Calu3 (cell line): ENCODE results near the gene SLC16A1. TPM values are rescaled to one million over a fixed set of nuclear protein-coding genes. Genes with fewer than 3 reads are reported as not detected.
"Not testable (repeated sequence)": the region's sequence is repeated elsewhere in the genome, so short reads cannot be mapped to it uniquely, and the experiment has no call there.

Source experiments
- BruUV-seq: library from RNA; stranded (reverse); fragments of 400-500 nt; replicated peaks from 2 replicates; lab custom pipeline; 2021; lab: Mats Ljungman, UMichigan
- CTCF ChIA-PET: fragments of 300-600 bp; sonication (Branson Sonifier 250); formaldehyde crosslinking; loops from one replicate; lab custom pipeline; 2022; ENCODE audit warnings: antibody characterized with exemption; lab: Charles Lee
- DNase-seq: peaks from one replicate; pipeline ENCODE4 v3.0.0; 2022
- H3K27ac Mint-ChIP-seq: one replicate; pipeline ENCODE4 v1.8.0; 2022; ENCODE audit warnings: mixed read lengths; ENCODE audit not compliant: unreplicated experiment
- H3K27me3 Mint-ChIP-seq: one replicate; pipeline ENCODE4 v1.8.0; 2022; ENCODE audit warnings: mixed read lengths; ENCODE audit not compliant: unreplicated experiment
- H3K36me3 Mint-ChIP-seq: one replicate; pipeline ENCODE4 v1.8.0; 2022; ENCODE audit warnings: mild to moderate bottlenecking, moderate library complexity, mixed read lengths; ENCODE audit not compliant: insufficient read depth, unreplicated experiment
- H3K4me1 Mint-ChIP-seq: one replicate; pipeline ENCODE4 v1.8.0; 2022; ENCODE audit warnings: mild to moderate bottlenecking, low read depth, mixed read lengths; ENCODE audit not compliant: unreplicated experiment
- H3K4me3 Mint-ChIP-seq: one replicate; pipeline ENCODE4 v1.8.0; 2022; ENCODE audit warnings: mild to moderate bottlenecking, low read depth, moderate library complexity, mixed read lengths; ENCODE audit not compliant: unreplicated experiment
- H3K9me3 Mint-ChIP-seq: one replicate; pipeline ENCODE4 v1.8.0; 2022; ENCODE audit warnings: low read depth, mixed read lengths; ENCODE audit not compliant: unreplicated experiment
- CTCF ChIP-seq: fragments of 200-600 bp; IDR thresholded peaks from one replicate; pipeline ENCODE4 v1.8.0; 2022; ENCODE audit warnings: antibody characterized with exemption; ENCODE audit not compliant: unreplicated experiment
- intact Hi-C: fragments of 100-400 bp; cut with micrococcal nuclease; formaldehyde crosslinking; loops from one replicate; pipeline ENCODE4 v1.10.0; 2022; ENCODE audit not compliant: unreplicated experiment
- total RNA-seq: library from RNA; stranded (reverse); gene quantifications from 2 replicates; pipeline ENCODE4 v1.2.3, GENCODE V29; 2022

SLC16A1 gene
- total RNA-seq, 1 experiment from 2014 or later: 59.2 TPM

- no TSS peak for BruUV-seq
- Mint-ChIP-seq H3K27ac (no peak overlapping the region), H3K4me1 (no peaks in the 10 kb centered on the region), H3K9me3 (no peaks in the 10 kb centered on the region), H3K27me3 (no peaks in the 10 kb centered on the region), H3K4me3 (no peak overlapping the region), H3K36me3 (no peaks in the 10 kb centered on the region)
- TF ChIP-seq CTCF: no peak
- DNase-seq: no peak
- intact Hi-C loops: no loop called here
- CTCF ChIA-PET: interaction anchor here (0.5 kb wide), 1 partner anchor 149 kb away, joined by 3 read pairs; no protein-coding TSS in a partner anchor
Observed at GRCh38 chr1:112894010-112894292, 62.0 kb downstream of the SLC16A1 start.

- intact Hi-C loops: no loop called here
- Mint-ChIP-seq H3K27ac (no peak overlapping the region), H3K4me3 (no peak overlapping the region), H3K4me1 (no peaks in the 10 kb centered on the region), H3K9me3 (no peaks in the 10 kb centered on the region), H3K27me3 (no peaks in the 10 kb centered on the region), H3K36me3 (no peaks in the 10 kb centered on the region)
- no peak for TF ChIP-seq CTCF
- DNase-seq: no peak
- BruUV-seq: no TSS peak
- CTCF ChIA-PET: interaction anchor here (0.5 to 0.6 kb wide), 2 partner anchors 149 to 182 kb away, joined by 3 read pairs; no protein-coding TSS in a partner anchor
Observed at GRCh38 chr1:112893288-112894009, 62.5 kb downstream of the SLC16A1 start.

GRCh38 chr1:112889906-112890305, 66.1 kb downstream of the SLC16A1 start:
- CTCF ChIA-PET: interaction anchor here (0.6 to 0.8 kb wide), 2 partner anchors 139 to 529 kb away, joined by 4 to 5 read pairs; no protein-coding TSS in a partner anchor
- intact Hi-C loops, BruUV-seq, H3K27me3 Mint-ChIP-seq, H3K4me1 Mint-ChIP-seq, H3K9me3 Mint-ChIP-seq, H3K4me3 Mint-ChIP-seq, H3K27ac Mint-ChIP-seq, H3K36me3 Mint-ChIP-seq, DNase-seq: not testable (repeated sequence)

- no peaks in the 10 kb centered on the region for H3K36me3 Mint-ChIP-seq
- intact Hi-C loops: no loop called here
- H3K9me3 Mint-ChIP-seq: no peaks in the 10 kb centered on the region
- H3K27ac Mint-ChIP-seq: no peak overlapping the region
- TF ChIP-seq CTCF: no peak
- no peaks in the 10 kb centered on the region for H3K27me3 Mint-ChIP-seq
- CTCF ChIA-PET: no interaction called here
- H3K4me1 Mint-ChIP-seq: no peaks in the 10 kb centered on the region
- H3K4me3 Mint-ChIP-seq: no peak overlapping the region
- no peak for DNase-seq
- no TSS peak for BruUV-seq
Observed at GRCh38 chr1:112889052-112889768, 66.8 kb downstream of the SLC16A1 start.

- H3K4me3 Mint-ChIP-seq: no peak overlapping the region
- CTCF ChIA-PET: no interaction called here
- TF ChIP-seq CTCF: no peak
- no peaks in the 10 kb centered on the region for H3K27me3 Mint-ChIP-seq
- BruUV-seq: no TSS peak
- H3K4me1 Mint-ChIP-seq: no peaks in the 10 kb centered on the region
- DNase-seq: no peak
- no peak overlapping the region for H3K27ac Mint-ChIP-seq
- intact Hi-C loops: no loop called here
- no peaks in the 10 kb centered on the region for H3K9me3 Mint-ChIP-seq
- no peaks in the 10 kb centered on the region for H3K36me3 Mint-ChIP-seq
Observed at GRCh38 chr1:112888630-112889029, 67.4 kb downstream of the SLC16A1 start.
